Measurements from ENCODE around the gene VDAC2.
"Not testable (repeated sequence)": the region's sequence is repeated elsewhere in the genome, so short reads cannot be mapped to it uniquely, and the experiment has no call there.

Gene VDAC2

GRCh38 chr10:75210282-75211006 is at the start of gene VDAC2:
VDAC2 (plus strand) TSS chr10:75210796; CDS start chr10:75211159, 363 bp downstream.
- DNase-seq (ENCODE audit: low read depth in 2 of 2), result peak; percentile 89

GRCh38 chr10:75165684-75166622 is 44.6 kb upstream of the VDAC2 start:
- DNase-seq (ENCODE audit: low read depth in 2 of 2), result no peak

- no peak for DNase-seq (ENCODE audit: low read depth in 2 of 2)
Observed at GRCh38 chr10:75166623-75166972, 44.0 kb upstream of the VDAC2 start.

DNA sequence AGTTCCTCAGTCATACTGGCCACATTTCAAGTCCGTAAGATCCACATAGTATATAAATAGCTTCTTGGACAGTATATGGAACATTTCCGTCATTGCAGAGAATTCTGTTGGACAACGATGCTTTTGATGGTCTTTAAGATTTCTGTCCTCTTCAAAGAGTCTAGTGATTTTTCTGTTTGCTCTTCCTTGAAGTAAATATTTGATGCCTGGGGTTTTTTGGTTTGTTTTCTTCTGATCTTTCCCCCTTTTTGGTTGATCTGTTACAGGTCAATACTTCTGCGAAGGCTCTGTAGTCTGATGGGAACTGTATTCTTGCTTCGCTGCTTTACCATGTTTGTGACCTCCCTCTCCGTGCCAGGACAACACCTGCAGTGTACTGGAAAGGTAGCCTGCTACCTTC is 42.3 kb upstream of the VDAC2 start:
- no peak for DNase-seq (ENCODE audit: low read depth in 2 of 2)

GRCh38 chr10:75170215-75170614 is 40.4 kb upstream of the VDAC2 start:
- no peak for DNase-seq (ENCODE audit: low read depth in 2 of 2)

DNA sequence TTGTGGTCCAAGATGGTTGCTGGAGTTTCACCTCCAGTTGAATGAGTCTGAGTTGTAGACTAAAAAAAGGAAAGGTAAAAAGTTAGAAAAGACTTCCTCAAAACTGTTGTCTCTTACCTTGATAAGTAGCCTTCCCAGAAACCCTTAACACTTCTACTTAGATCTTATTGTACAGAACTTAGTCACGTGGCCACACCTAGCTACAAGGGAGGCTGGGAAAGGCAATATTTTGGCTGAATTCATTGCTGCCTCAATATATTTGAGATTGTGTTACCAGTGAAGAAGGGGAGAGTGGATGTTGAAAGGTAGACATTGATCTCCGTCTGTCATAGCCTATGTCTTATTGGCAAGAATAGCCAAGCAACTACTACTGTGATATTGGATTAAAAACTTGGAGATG is 35.5 kb upstream of the VDAC2 start:
- no peak for DNase-seq (ENCODE audit: low read depth in 2 of 2)

GRCh38 chr10:75176046-75176445 is 34.5 kb upstream of the VDAC2 start:
- DNase-seq (ENCODE audit: low read depth in 2 of 2), result no peak

- no peak for DNase-seq (ENCODE audit: low read depth in 2 of 2)
Observed at GRCh38 chr10:75176736-75177135, 33.9 kb upstream of the VDAC2 start.

GRCh38 chr10:75179657-75180177 is 30.9 kb upstream of the VDAC2 start:
- no peak for DNase-seq (ENCODE audit: low read depth in 2 of 2)

DNA sequence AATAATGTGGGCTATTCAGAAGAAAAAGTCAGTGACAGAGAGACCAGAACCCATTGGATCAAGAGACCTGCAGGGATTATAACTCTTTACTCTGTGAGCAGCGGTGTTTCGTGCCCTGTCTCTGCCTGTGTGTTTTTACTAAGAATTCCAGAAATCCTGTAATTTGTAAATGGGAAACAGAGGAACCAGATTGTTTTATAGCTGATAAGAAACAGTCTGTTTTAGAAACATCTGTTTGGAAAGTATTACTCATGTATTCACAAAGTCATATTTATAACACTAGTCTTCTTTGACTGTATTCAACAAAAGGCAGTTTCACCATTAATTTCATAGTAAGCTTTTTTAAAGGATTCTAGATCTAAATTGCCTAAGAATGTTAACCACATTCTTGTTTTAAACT is 30.0 kb upstream of the VDAC2 start:
- DNase-seq (ENCODE audit: low read depth in 2 of 2), result no peak

GRCh38 chr10:75181073-75181472 is 29.5 kb upstream of the VDAC2 start:
- DNase-seq (ENCODE audit: low read depth in 2 of 2), result no peak

DNA sequence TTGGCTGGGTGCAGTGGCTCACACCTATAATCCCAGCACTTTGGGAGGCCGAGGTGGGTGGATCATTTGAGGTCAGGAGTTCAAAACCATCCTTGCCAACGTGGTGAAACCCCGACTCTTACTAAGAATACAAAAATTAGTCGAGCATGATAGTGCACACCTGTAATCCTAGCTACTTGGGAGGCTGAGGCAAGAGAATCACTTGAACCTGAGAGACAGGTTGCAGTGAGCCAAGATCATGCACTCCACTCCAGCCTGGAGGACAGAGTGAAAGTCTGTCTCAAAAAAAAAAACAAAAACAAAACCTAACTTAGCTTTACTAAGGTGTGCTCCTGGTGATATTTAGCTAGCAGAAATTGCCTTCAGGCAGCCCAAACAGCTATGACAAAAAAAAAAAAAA is 24.3 kb upstream of the VDAC2 start:
- DNase-seq (ENCODE audit: low read depth in 2 of 2), result no peak

- peak; percentile 36 to 38 for DNase-seq (ENCODE audit: low read depth in 2 of 2)
Observed at GRCh38 chr10:75187961-75188426, 22.6 kb upstream of the VDAC2 start.

DNA sequence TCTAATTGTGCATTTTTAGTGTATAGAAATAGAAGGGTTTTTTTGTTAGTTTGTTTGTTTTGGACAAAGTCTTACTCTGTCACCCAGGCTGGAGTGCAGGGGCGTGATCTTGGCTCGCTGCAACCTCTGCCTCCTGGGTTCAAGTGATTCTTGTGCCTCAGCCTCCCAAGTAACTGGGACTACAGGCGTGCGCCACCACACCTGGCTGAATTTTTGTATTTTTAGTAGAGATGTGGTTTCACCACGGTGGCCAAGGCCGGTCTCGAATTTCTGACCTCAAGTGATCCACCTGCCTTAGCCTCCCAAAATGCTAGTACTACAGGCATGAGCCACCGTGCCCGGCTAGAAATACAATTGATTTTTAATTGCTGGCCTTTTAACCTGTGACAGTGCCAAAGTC is 22.1 kb upstream of the VDAC2 start:
- DNase-seq (ENCODE audit: low read depth in 2 of 2), result not testable (repeated sequence)

GRCh38 chr10:75189266-75190096 is 21.1 kb upstream of the VDAC2 start:
- no peak for DNase-seq (ENCODE audit: low read depth in 2 of 2)

DNA sequence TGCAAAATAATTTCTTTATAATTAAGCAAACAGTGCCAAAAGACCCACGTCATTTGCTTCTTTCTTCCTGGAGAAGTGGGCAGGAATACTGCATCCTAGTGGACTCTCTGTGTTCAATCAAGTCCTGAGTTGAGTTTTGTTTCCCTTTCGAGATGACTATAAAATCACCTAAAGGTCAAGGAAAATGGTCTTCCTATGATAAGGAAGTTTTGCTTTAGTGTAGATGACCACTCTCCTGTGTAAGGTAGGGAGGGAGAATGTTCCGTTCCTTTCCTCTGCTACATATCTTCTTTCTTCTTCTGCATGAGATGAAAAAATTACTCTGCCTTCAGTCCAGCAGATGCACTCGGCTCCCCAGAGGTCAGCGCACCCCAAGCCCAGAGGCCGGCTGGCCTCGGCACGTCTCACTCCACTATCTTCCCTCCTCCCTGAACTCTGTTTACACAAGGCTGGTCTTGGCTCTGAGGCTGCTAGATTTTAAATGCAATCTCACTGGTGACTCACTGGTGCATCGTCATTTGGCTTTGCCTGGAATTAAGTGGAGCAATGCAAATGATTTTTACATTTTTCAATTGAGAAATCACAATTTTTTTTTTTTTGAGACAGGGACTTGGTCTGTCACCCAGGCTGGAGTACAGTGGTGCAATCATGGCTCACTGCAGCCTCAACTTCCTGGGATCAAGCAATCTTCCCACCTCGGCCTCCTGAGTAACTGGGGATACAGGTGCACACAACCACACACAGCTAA is 18.6 kb upstream of the VDAC2 start:
- DNase-seq (ENCODE audit: low read depth in 2 of 2), result no peak

DNA sequence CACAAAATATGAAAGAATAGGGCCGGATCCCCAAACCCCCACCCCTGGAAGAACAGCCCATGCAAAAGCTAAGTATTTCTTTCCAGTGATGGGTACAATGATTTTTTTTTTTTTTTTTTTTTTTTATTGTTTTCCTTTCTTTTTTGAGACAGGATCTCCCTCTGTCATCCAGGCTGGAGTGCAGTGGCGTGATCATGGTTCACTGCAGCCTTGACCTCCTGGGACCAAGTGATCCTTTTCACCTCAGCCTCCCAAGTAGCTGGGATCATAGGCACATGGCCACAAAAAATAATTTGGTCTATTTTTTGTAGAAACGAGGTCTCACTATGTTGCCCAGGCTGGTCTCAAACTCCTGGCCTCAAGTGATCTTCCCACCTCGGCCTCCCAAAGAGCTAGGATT is 16.0 kb upstream of the VDAC2 start:
- not testable (repeated sequence) for DNase-seq (ENCODE audit: low read depth in 2 of 2)

GRCh38 chr10:75195035-75195763 is 15.4 kb upstream of the VDAC2 start:
- DNase-seq (ENCODE audit: low read depth in 2 of 2), result no peak

GRCh38 chr10:75197066-75197465 is 13.5 kb upstream of the VDAC2 start:
- DNase-seq (ENCODE audit: low read depth in 2 of 2), result no peak

- no peak for DNase-seq (ENCODE audit: low read depth in 2 of 2)
Observed at GRCh38 chr10:75197906-75198305, 12.7 kb upstream of the VDAC2 start.
